ENCODE measurements around the gene MYCL. TPM values are rescaled to one million over a fixed set of nuclear protein-coding genes. Genes with fewer than 3 reads are reported as not detected.

The MYCL gene, protein sequence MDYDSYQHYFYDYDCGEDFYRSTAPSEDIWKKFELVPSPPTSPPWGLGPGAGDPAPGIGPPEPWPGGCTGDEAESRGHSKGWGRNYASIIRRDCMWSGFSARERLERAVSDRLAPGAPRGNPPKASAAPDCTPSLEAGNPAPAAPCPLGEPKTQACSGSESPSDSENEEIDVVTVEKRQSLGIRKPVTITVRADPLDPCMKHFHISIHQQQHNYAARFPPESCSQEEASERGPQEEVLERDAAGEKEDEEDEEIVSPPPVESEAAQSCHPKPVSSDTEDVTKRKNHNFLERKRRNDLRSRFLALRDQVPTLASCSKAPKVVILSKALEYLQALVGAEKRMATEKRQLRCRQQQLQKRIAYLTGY
- polyA plus RNA-seq (2013, experiment 1 of 2; ENCODE audit: insufficient read length): 0.47 TPM
- polyA plus RNA-seq (2013, experiment 2 of 2; ENCODE audit: insufficient read length): 0.46 TPM

DNA sequence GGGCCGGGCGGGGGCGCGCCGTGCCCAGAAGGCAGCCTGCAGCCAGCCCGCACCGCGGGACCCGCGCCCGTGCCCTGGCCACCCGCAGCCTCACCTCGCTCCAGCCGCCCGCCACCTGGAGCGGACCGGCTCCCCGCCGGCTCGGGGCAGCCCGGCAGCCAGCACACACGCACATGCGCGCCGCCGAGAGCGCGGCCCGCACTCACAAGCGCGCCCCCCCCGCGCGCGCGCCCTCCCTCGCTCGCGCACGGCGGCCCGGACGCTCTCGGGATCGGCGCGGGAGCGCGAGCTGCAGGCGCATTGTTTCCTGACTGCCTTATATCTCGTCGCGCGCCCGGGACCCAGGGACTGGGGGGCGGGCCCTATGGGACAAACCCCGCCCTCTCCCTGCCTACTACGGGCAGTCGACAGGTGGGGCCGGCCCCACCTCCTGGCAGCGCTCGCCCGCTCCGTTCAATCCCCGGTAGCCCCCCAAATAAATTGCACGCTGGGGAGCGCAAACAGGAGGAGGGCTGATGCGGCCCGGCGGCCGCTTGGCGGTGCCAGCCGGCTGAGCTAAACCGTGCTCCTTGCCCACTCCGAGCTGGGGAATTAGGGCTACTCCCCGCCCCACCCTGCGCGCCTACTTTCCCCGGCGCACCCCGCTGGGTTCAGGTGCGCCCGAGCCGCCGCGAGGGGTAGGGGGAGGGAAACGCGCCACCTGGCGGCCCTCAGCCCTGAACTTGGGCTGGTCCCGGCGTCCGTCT, at the start of gene MYCL:
TSS of gene MYCL (minus strand) at position 204 of the 746 bp plus-strand sequence. CDS start 483 bp downstream, outside the sequence.
- DNase-seq: peak; percentile 48

DNA sequence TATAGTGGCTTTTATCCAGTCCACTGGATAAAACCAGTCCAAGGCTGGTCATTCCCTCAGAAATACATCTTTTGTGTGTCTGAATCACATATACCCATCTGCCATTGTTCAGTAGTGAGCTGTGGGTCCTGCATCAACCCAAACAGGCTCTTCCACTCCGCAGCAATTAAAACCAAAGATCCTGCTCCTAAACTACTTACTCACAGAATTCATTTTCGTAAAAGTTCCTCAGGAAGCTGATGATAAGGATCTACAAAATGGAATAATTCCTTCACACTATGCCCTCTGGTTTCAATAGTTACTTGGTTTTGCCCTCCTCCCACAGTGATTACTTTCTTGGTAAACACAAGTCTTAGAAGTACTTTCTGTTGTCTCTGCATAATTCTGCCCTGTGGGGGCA, 48.2 kb upstream of the MYCL start:
- no peak for DNase-seq

DNA sequence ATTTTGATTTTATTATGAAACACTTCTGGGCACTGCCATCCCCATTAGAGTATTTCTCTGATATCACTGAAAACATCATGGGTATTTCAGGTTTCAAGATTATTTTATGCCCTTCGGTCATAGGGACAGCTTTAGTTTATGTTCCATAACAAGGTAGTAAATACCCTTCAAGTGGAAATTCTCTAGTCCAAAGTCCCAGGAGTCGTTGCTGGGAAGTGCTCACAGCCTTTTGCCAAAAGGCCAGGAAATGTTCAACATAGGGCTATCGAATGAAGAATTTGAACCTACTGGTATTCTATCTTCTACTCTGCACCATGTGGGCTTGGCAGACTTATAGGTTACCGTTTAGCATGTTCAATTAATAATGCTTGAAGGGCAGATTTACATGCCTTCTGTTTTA, 45.5 kb upstream of the MYCL start:
- DNase-seq: no peak

DNA sequence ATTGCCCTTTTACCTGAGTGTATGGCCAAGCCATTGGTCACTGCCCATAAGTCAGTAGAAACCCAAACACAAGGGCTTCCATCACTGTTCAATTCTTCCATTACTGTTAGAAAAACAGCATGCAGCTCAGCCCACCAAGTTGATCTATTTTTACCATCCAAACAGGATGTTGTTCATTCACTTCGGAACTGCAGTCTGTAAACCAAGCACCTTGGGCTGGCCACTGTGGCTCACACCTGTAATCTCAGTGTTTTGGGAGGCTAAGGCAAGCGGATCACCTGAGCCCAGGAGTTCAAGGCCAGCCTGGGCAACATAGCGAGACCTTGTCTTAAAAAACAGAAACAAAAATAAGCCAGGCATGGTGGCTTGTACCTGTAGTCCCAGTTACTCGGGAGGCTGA, 44.5 kb upstream of the MYCL start:
- DNase-seq: no peak

DNA sequence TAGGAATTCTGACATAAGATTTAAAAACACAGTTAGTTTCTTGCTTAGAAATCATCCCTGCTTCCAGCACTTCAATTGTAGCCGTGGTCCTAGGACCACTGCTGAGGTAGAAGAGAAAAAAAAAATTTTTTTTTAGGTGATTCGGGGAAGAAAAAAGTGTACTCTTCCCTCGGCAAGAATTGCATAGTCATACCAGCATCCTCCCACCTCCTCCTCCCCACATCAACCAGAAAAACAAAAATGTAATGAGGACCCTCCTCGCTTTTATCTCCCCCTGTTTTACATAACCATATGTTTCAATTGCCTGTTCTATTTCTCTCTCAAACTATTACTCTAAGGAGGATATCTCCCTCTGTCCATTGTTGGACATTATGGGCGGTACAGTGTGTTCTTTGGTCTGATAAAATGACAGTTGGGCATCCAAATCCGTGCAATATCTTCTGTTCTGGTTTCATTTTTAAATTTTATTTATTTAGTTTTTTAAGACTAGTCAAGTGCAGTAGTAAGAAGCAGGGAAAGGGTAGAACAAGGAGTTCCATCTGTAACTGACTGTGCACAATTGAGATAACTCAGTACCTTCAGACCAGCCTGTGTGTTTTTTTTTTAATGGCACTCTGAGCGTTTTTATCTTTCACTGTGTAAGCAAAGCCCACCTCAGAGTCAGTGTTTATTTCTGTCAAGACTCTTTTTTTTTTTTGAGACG, 42.8 kb upstream of the MYCL start:
- DNase-seq: no peak

DNA sequence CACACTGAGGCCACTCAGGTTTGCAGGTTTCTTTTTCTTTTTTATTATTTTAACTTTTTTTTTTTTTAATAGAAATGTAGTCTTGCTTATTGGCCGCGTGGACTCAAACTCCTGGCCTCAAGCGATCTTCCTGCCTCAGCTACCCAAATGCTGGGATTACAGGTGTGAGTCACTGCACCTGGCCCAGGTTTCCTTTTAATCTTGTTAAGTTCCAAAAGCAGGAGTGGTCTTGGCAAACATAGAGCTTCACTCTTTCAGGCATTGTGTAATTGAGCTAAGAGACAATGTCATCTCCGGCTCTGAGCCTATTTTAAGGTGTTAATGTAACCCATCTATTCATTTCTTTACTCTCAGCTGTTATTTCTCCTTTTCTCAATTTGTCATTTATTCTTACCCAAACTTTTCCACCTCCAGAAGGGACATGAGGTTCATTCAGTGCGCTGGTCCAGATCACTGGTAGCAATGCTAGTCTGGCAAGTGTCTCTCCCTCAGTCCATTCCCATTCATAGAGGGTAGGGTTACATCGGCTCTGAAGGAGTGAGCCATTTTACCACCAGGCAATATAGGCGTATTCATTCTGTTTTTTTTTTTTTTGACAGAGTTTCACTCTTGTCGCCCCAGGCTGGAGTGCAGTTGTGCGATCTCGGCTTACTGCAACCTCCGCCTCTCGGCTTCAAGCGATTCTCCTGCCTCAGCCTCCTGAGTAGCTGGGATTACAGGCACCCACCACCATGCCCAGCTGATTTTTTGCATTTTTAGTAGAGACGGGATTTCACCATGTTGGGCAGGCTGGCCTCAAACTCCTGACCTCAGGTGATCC, 42.0 kb upstream of the MYCL start:
- DNase-seq: no peak

DNA sequence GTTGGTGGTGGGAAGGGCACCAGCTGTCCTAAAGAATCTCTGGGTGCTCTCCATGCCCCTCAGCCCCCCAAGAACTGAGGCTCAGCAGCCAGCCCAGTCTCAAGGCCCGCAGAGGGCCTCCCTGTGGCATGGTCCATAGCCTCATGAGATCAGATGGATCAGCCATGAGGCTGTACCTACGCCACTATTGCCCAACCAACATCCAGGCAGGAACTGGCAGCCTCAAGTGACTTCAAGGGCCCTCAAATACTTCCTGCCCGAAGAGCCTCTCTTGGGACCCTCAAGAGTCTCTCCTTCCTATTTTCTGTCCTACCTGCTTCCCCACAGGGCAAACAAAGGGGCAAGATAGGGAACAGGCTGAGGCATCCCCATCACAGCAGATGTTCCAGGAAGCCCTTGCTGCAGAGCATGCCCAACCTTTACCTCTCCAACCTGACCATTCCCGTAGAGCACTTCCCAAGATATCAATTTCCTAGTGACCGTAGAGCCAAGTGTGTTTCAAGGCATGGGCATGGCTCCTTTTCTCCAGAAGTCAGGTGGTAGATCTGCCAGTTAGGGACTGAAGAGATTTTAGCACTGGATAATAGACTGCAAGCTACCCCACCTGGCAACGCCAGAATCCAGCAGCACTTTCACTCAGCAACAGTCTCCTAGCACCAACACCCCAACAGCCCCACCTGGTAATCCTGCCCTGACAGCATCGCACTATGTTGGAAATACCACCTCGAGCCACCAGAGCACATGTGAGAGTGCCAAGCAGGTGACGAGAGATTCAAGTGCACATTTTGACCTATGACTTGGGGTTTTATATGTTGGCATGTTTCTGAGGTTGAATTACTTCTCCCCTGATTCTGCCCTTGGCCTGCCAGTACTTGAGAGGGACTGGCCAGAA, 39.5 kb upstream of the MYCL start:
- no peak for DNase-seq

DNA sequence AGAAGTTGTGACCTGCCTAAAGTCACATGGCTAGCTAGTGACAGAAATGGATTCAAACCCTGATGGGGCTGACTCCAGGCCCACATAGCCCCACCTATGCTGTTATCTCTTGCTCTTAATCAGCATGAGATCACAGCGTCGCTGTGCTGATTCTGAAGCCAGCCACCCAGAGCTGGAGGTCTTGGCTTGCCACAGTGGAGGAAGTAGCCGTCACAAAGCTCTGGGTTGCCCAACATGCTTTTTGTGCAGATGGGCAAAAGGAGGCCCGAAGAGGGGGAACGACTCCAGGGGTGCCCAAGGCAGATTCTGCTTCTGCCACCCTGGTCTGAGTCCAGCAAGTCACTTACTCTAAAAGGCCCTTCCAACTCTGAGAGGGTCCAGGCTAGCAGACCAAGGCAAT, 38.5 kb upstream of the MYCL start:
- no peak for DNase-seq

DNA sequence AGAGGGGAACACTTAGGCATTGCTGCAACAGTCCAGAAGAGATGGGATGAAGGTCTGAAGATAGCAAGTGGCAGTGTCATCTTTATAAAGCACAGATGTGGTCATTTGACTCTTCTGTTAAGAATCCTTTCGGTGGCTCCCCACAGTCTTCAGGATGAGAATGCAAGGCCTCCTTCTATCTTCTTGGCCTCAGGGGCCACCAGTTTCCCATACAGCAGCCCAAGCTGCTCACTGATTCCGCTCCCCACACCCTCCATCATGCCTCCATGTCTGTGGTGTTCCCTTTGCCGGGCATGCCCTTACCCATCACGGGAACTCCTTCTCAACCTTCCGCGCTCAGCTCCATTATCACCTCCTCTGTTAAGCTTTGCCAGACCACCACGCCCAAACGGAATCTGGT, 37.1 kb upstream of the MYCL start:
- DNase-seq: no peak

DNA sequence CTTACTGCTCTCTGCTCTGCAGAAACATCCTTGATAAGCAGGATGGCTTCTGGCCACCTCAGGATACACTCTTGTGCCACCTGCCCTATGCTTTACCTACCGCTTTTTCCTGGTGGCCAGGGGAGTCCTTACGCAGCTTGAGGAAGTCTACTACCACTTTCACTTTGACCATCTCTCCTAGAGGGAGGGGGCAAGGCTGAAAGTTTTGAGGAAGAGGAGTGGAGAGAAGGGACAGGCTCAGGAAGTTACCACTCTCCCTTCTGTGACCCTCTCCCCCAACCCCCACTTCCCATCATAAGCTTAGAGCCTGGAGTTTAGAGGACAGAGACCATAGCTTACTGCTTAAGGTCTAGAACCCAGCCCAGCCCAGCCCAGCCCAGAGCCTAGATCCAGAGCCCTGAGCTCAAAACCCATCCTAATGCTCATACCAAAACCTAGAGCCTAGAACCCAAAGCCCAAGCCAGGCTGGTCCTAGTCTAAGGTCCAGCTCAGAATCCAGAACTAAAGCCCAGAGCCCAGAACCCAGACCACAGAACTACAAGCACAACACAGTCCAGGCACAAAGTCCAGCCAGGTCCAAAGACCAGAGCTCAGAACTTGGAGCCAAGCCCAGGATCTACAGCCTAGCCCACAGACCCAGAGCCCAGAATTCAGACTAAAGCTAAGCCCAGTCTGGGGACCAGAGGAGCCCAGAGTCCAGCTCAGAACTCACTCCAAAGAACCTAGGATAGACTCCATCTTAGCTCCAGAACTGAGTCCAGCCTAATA, 35.2 kb upstream of the MYCL start:
- no peak for DNase-seq

DNA sequence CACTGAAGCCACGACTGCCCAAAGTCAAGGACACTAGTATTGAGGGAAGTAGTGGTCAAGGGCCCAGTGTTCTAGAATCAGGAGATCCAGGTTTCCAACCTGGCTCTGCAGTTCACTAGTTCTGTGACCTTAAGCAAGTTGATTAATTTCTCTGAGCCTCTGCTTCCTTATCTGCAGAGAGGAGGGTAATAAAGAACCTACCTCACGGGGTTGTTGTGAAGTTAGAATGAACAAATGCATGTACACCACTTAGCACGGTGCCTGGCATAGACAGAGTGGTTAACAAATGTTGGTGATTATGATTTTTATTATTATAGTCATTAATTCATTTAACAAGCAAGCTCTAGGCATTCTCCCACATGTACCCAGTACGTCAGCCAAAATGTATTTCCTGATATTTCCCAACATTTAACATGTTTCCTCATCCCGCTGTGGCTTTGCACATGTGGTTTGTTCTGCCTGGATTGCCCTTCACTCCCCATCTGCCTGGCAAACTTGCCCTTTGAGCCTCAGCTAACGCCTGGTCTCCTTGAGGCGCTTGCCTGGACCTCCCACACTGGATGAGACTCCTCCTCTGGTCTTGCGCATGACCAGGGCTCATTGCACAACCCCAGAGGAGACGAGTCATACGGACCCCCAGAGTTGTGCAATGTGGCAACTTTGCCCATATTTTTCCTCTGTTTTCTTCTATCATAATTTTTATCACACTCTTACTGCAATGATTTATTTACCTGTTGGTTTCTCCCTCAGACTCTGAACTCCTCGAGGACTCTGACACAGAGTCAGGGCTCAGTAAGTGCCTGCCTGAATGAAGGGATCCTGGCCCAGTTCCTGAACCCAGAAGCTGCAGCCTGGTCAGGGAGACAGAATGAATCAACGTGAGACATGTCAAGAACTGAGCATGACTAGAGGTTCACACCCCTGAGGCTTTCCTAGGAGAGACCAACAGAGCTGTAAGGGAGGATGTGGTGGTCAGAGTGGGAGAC, 32.5 kb upstream of the MYCL start:
- peak; percentile 83 for DNase-seq

DNA sequence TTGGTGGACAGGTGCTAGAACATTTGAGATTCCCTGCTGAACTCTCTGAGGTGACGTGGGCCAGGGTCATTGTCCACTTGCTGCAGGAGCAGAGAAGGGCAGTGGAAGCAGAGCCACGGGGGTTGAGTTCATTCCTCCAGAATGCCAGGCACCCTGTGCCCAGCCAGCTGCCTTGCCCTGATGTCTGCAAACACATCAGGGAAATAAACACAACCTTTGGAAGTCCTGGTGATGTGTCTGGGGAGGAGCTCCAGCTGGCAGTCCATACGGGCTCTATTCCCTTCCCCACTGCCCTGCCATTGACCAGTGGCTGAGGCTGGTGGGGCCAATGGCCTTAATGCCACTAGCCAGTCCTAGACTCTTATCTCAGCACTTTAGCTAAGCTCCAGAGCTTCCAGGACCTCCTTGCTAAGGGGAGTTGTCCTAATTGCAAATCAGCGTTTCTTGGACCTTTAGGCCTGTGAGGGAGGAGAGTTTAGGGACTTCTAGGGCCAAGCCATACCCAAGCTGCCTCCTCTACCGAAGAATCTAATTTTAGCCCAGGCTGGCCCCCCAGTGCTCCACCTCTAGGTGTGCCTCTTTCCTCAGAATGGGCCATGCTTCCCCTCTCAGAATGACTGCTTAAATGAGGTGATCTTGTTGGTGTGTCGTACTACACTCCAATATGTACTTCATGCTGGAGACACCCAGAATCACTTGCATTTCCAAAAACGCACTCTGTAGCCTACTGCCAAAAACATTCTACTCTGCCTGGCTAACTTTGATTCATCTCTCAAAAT, 27.3 kb upstream of the MYCL start:
- no peak for DNase-seq

DNA sequence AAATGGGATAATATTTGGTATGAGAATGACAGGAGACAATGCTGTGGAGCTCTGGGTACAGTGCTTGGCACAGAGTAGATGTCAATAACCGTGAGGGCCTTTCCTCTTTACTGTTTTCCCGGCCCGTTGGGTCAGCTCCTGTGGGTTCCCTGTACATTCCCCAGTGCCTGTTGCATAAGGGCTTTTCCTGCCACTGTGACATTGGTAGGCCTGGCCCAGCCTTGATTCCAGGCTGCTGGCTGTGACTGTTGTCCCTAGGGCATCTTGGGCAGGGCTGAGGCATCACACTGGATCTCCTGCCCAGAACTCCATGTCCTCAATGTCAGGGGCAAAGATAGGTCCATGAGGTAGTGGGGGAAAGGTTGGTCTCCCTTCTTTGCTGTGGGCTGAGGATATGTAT, 25.8 kb upstream of the MYCL start:
- no peak for DNase-seq

DNA sequence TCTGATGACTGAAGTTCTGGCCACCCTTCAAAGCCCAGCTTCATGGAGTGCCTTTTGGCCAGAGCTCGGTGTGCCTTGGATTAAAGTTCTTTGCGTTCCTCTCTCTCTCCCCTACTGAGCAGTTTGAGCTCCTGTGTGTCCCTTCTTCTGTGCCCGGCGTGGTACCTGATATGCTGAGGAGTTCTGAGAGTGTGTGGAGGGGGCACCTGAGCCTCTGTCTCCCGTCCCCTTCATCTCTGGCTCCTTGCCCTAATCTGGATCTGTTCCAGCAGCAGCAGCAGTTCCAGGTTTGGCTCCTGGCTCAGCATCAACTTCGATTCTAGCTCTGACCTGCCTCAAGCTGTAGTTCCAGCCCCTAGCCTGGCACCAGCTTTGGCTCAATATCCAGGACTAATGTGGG, 25.1 kb upstream of the MYCL start:
- no peak for DNase-seq

DNA sequence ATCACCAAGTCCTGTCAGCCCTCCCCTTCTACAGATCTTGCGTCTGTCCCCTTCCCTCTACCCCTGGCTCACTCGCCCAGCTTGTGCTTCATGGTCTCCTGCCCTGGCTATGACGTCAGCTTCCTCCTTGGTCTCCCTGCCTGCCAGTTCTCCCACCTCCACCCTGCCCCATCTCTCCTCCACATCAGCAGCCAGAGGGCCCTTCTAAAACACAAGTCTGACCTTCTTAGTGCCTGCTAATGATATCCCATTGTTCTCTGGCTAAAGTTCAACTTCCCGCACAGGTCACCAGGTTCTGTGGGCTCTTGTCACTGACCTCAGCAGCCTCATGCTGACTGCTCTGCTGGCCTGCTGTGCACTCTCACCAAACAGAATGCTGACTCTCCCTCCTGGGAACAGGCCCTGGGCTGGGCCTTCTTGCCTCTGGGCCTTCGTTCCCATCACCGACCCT, 24.7 kb upstream of the MYCL start:
- DNase-seq: peak; percentile 23

DNA sequence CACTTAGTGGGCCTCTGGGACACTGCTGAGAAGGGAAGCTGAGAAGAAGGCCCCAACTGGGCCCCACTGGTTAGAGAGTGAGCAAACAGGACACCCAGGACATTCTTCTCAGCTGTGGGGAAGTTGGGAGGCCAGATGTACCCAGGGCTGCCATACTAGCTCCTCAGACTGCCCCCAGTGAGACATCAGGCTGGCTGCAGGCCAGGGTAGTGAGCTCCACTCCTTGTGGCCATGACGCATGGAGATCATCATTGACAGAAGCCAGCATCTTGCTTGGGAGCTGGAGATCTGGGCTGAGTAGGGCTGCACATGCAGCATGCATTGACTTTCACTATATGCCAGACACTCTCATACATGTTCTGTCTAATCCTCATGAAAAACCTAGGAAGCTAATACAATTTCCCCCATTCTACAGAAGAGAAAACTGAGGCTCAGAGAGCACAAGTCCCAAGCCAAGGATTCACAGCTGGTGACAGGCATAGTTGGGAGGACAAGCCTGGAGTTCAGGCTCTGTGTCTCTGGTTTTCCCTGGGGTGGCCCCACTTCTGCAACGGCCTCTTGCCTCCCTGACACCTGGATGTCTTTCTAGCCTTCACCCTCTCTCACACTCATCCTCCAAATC, 24.1 kb upstream of the MYCL start:
- peak; percentile 28 for DNase-seq

DNA sequence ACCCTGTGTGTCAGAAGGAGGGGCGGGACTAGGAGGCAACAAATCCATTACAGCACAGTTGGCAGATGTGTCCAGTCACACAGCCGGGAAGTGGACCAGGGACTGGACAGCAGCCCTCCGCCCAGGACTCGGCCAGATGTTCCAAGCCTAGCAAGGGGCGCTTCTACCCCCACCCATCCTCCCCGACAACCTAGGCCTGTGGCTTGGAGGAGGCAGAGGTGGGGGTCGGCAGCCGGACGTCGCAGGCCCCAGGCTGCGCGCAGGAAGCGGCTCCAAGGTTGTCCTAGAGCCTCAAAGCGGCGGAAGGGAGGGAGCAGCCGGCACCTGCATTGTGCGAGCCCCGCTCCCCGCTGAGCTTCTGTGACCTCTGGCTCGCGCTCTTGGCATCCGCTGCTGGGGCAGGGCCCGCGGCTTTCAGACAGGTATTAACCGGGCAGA, 20.6 kb upstream of the MYCL start:
- DNase-seq: no peak

DNA sequence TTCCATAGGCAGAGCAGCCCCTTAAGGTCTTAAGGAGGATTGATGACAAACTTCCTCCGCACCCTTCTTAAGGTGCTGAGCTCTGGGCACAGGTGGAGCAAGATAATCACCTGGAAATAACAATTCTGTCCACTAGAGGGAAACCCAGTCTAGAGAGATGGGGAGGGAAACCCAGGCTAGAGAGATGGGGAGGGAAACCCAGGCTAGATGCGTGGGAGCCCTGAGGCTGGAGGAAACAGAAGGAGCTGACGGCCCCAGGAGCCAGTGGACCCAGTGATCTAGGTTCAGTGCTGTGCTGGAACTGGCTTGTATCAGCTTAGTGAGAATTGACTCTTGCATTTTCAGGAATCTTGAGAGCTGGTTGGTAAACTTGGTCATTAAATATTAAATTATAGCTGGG, 17.8 kb upstream of the MYCL start:
- DNase-seq: peak; percentile 43
